HG03521 (cell line): ENCODE data around the gene PHACTR1.

Experiments used
- ATAC-seq: cut with Tn5 transposase; IDR thresholded peaks from one replicate; pipeline ENCODE4 v1.9.1; 2021; ENCODE audit warnings: mild to moderate bottlenecking, moderate library complexity; ENCODE audit not compliant: unreplicated experiment

Gene PHACTR1

GRCh38 chr6:13328076-13328874, 611.7 kb downstream of the PHACTR1 start, which contains the start of gene TBC1D7:
TBC1D7 (minus strand) TSS chr6:13328537; CDS start chr6:13326898, 1,639 bp downstream.
- peak; percentile 80 for ATAC-seq

- ATAC-seq = no peak
Observed at GRCh38 chr6:13328875-13329183, 612.3 kb downstream of the PHACTR1 start.

GRCh38 chr6:13331516-13332348, 615.2 kb downstream of the PHACTR1 start:
- no peak for ATAC-seq

GRCh38 chr6:13332349-13332706, 615.8 kb downstream of the PHACTR1 start:
- ATAC-seq = no peak

GRCh38 chr6:13334953-13335352, 618.4 kb downstream of the PHACTR1 start:
- ATAC-seq = no peak

- ATAC-seq = no peak
Observed at GRCh38 chr6:13336553-13336952, 620.0 kb downstream of the PHACTR1 start.

GRCh38 chr6:13338038-13338437, 621.5 kb downstream of the PHACTR1 start:
- ATAC-seq = no peak
